AG04449 (cell line): Measurements from ENCODE around the gene TMEM132E.
A peak's percentile ranks its signal among the peaks of the same experiment; 100 is the strongest.

Source experiments
- CTCF ChIA-PET: fragments of 350-600 bp; formaldehyde crosslinking; extraction: SDS; loops from one replicate; lab custom pipeline; 2021; ENCODE audit warnings: antibody characterized with exemption; lab: Yijun Ruan, JAX
- POLR2A ChIA-PET: fragments of 400-600, 350-600 bp; formaldehyde crosslinking; extraction: SDS; loops from one replicate; lab custom pipeline; 2020; ENCODE audit warnings: antibody characterized with exemption, inconsistent platforms; lab: Yijun Ruan, JAX
- DNase-seq: peaks from one replicate; pipeline ENCODE4 v3.0.0-alpha.2; 2010; ENCODE audit warnings: low read depth, low spot score
- H3K4me3 ChIP-seq: 2 replicates; pipeline ENCODE4 v1.5.1; 2011; ENCODE audit warnings: low read depth, mild to moderate bottlenecking, control low read depth, low read length
- TF ChIP-seq, protein P1 (sequence below): IDR thresholded peaks from one replicate; pipeline ENCODE4 v1.5.1; 2011; ENCODE audit warnings: mild to moderate bottlenecking, moderate library complexity, low read length, control low read depth, inconsistent platforms; ENCODE audit not compliant: insufficient read depth; ENCODE audit errors: missing control alignments

TMEM132E gene

GRCh38 chr17:34556931-34557330, 22.5 kb upstream of the TMEM132E start:
- CTCF ChIA-PET = interaction anchor here (0.5 kb wide), 1 partner anchor 632 kb away, joined by 3 read pairs; no protein-coding TSS in a partner anchor
- H3K4me3 ChIP-seq = no peak overlapping the region
- DNase-seq = no peak
- POLR2A ChIA-PET = no interaction called here
- TF ChIP-seq, protein P1, sequence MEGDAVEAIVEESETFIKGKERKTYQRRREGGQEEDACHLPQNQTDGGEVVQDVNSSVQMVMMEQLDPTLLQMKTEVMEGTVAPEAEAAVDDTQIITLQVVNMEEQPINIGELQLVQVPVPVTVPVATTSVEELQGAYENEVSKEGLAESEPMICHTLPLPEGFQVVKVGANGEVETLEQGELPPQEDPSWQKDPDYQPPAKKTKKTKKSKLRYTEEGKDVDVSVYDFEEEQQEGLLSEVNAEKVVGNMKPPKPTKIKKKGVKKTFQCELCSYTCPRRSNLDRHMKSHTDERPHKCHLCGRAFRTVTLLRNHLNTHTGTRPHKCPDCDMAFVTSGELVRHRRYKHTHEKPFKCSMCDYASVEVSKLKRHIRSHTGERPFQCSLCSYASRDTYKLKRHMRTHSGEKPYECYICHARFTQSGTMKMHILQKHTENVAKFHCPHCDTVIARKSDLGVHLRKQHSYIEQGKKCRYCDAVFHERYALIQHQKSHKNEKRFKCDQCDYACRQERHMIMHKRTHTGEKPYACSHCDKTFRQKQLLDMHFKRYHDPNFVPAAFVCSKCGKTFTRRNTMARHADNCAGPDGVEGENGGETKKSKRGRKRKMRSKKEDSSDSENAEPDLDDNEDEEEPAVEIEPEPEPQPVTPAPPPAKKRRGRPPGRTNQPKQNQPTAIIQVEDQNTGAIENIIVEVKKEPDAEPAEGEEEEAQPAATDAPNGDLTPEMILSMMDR = no peak

DNA sequence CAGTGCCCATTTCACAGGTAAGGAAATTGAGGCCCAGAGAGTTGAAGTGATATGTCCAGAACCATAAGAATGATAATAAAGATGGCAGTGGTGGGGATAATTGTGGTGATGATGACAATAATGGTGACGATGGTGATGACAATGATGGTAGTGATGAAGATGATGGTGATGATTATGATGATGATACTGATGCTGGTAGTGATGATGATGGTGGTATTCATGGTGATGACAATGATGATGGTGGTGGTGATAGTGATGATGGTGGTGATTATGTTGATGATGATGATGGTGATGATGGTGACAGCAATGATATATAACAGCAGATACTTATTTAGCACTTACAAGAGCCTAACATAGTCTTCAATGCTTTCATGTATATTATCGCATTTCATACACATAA, 18.1 kb upstream of the TMEM132E start:
- ChIA-PET CTCF (no interaction called here), POLR2A (no interaction called here)
- H3K4me3 ChIP-seq = no peak overlapping the region
- TF ChIP-seq, protein P1 = no peak
- no peak for DNase-seq

DNA sequence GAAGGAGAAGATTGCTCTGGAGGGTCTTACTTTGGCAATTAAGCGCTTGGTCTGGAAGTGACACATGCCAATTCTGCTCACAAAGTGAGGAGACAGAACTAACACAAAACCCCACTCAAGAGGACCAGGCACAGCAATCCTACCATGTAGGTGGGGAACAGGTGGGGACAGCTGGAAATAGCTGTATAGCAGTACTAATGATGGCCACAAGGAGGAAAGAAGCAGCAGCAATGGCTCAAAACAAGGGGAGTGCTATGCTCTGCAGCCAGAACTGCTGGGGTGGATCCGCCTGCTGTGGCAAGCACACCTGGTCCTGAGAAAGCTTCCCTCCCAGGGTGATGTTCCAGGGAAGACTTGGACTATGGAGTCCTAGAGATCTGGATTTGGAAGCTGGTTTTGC, 17.0 kb upstream of the TMEM132E start:
- TF ChIP-seq, protein P1 = peak; percentile 22
- ChIA-PET POLR2A (no interaction called here), CTCF (no interaction called here)
- no peak overlapping the region for H3K4me3 ChIP-seq
- DNase-seq = no peak

DNA sequence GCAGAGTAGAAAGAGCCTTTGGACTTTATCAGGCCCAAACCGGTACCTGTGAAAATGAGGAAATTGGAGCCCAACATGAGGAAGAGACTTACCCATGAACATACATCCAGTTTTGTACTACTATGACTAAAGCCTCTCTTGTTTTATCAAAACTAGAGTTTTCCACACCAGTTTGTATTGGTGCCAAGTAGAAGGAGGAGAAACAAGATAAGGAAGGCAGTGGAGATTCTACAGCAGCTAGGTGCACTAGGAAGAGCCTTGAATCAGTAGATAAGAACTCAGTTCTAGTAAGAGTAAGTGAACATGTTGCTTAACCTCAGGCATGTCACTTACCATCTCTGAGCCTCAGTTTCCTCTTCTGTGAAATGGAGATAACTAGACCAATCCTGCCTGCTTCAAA, 13.7 kb upstream of the TMEM132E start:
- no peak overlapping the region for H3K4me3 ChIP-seq
- no peak for DNase-seq
- TF ChIP-seq, protein P1 = no peak
- ChIA-PET POLR2A (no interaction called here), CTCF (no interaction called here)

GRCh38 chr17:34566201-34566600, 13.2 kb upstream of the TMEM132E start:
- TF ChIP-seq, protein P1 = no peak
- POLR2A ChIA-PET = no interaction called here
- H3K4me3 ChIP-seq = no peak overlapping the region
- no peak for DNase-seq
- CTCF ChIA-PET = no interaction called here

DNA sequence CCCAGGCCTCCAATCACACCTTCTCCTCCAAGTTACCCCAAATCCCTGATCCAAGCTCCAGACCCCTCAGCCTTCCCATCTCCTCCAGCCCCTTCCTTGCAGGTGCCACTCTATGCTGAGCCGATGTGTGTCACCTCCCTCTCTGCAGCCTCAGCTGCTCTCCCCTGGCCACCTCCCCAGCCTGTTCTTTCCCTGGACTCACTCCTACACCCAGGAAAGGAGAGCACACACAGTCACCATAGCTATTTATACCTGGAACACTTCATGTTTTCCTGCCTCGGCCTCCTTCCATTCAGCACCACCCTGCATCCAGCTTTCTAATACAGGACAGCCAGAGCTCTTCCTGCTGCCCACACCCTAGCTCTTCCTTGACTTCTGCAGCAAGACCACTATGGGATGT, 12.5 kb upstream of the TMEM132E start:
- DNase-seq = no peak
- TF ChIP-seq, protein P1 = no peak
- H3K4me3 ChIP-seq = no peak overlapping the region
- ChIA-PET CTCF (no interaction called here), POLR2A (interaction anchor here (0.6 kb wide), 1 partner anchor 14 kb away, joined by 3 read pairs; no protein-coding TSS in a partner anchor)
